Endodermal cell (in vitro differentiated cells): ENCODE measurements around the gene MRO. TPM values are rescaled to one million over a fixed set of nuclear protein-coding genes. Genes with fewer than 3 reads are reported as not detected.

Source experiments
- DNase-seq: peaks from one replicate; pipeline ENCODE4 v3.0.0-alpha.2; 2017
- H3K27ac ChIP-seq: 2 replicates; pipeline ENCODE4 v1.5.1; 2013; ENCODE audit warnings: mild to moderate bottlenecking, low read depth, low read length, moderate library complexity
- H3K27me3 ChIP-seq: 2 replicates; pipeline ENCODE4 v1.6.1; 2013; ENCODE audit warnings: mild to moderate bottlenecking, low read length, moderate library complexity; ENCODE audit not compliant: insufficient read depth, control insufficient read depth, poor library complexity, severe bottlenecking
- H3K36me3 ChIP-seq: 2 replicates; pipeline ENCODE4 v1.7.0; 2013; ENCODE audit warnings: mild to moderate bottlenecking, low read length, moderate library complexity; ENCODE audit not compliant: control insufficient read depth, insufficient read depth
- H3K4me1 ChIP-seq: one replicate; pipeline ENCODE4 v1.7.0; 2013; ENCODE audit warnings: low read length; ENCODE audit not compliant: control insufficient read depth, insufficient read depth
- H3K4me3 ChIP-seq: 2 replicates; pipeline ENCODE4 v1.5.1; 2013; ENCODE audit warnings: mild to moderate bottlenecking, low read length, moderate library complexity
- H3K9ac ChIP-seq: 2 replicates; pipeline ENCODE4 v1.6.1; 2013; ENCODE audit warnings: mild to moderate bottlenecking, low read length, moderate library complexity; ENCODE audit not compliant: poor library complexity, severe bottlenecking; ENCODE audit errors: extremely low read depth
- H3K9me3 ChIP-seq: 2 replicates; pipeline ENCODE4 v1.6.1; 2013; ENCODE audit warnings: mild to moderate bottlenecking, low read length, moderate library complexity; ENCODE audit not compliant: control insufficient read depth
- H3K27ac Mint-ChIP-seq: 2 replicates; pipeline ENCODE4 v1.8.0; 2020; ENCODE audit warnings: mixed read lengths
- H3K27me3 Mint-ChIP-seq: 2 replicates; pipeline ENCODE4 v1.8.0; 2021; ENCODE audit warnings: mild to moderate bottlenecking, mixed read lengths; ENCODE audit not compliant: insufficient read depth
- H3K36me3 Mint-ChIP-seq: 2 replicates; pipeline ENCODE4 v1.8.0; 2020; ENCODE audit warnings: low read depth, mixed read lengths
- H3K4me1 Mint-ChIP-seq: 2 replicates; pipeline ENCODE4 v1.8.0; 2020; ENCODE audit warnings: mixed read lengths
- H3K4me3 Mint-ChIP-seq: 2 replicates; pipeline ENCODE4 v1.8.0; 2020; ENCODE audit warnings: mild to moderate bottlenecking, moderate library complexity, mixed read lengths
- H3K9me3 Mint-ChIP-seq: 2 replicates; pipeline ENCODE4 v1.8.0; 2020; ENCODE audit warnings: mild to moderate bottlenecking, mixed read lengths
- WGBS, 2 experiments: methylation state at CpG; one replicate each; pipeline versions ENCODE4 v1.1.5 to v1.1.7; 2013; ENCODE audit warnings: missing lambda C conversion rate in 2 of 2, mixed read lengths in 1 of 2; ENCODE audit not compliant: insufficient coverage in 1 of 2, insufficient read length in 1 of 2; 5-methylcytosine and 5-hydroxymethylcytosine counted together
- total RNA-seq, 2 donors: library from RNA; stranded (reverse); fragmentation: NEBNext Ultra II Directional in 1 of 2; extraction: Animal tissue kit (Norgen Biotek cat#: 25700) in 1 of 2; gene quantifications; 2 replicates in 1 of 2; 3 replicates in 1 of 2; pipeline ENCODE4 v1.2.1, GENCODE V29; 2021
- TF ChIP-seq, protein P1 (sequence below): fragments of 200-600 bp; sonication (generic); conservative IDR thresholded peaks from 2 replicates; pipeline ENCODE4 v1.5.0; 2021; ENCODE audit warnings: antibody characterized with exemption, mild to moderate bottlenecking

The MRO gene
- total RNA-seq, 2 donors from 2014 or later: 0.35 to 0.55 TPM

DNA sequence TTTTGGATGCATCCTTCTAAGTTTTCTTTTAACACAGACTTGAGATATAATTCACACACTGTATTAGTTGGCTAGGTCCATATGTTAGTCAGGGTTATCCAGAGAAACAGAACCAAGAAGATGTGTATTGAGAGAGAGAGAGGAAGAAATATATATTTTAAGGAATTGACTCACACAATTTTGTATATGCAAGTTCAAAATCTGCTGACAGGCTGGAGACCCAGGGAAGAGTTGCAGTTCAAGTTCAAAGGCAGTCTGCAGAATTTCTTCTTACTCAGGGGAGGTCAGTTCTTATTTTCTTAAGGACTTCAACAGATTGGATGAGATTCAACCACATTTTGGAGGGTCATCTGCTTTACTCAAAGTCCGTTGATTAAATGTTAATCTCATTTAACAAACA lies 23.0 kb upstream of the MRO start:
- H3K4me1 Mint-ChIP-seq: peaks cover 9% of the 10 kb centered on the region
- no peaks in the 10 kb centered on the region for H3K27me3 ChIP-seq
- H3K36me3 Mint-ChIP-seq: no peaks in the 10 kb centered on the region
- no peaks in the 10 kb centered on the region for H3K27me3 Mint-ChIP-seq
- H3K9me3 Mint-ChIP-seq: no peaks in the 10 kb centered on the region
- H3K9ac ChIP-seq: no peak overlapping the region
- H3K4me1 ChIP-seq: peaks cover 4% of the 10 kb centered on the region
- no peaks in the 10 kb centered on the region for H3K36me3 ChIP-seq
- no peak overlapping the region for H3K27ac Mint-ChIP-seq
- H3K4me3 ChIP-seq: no peak overlapping the region
- H3K27ac ChIP-seq: no peak overlapping the region
- TF ChIP-seq, protein P1, sequence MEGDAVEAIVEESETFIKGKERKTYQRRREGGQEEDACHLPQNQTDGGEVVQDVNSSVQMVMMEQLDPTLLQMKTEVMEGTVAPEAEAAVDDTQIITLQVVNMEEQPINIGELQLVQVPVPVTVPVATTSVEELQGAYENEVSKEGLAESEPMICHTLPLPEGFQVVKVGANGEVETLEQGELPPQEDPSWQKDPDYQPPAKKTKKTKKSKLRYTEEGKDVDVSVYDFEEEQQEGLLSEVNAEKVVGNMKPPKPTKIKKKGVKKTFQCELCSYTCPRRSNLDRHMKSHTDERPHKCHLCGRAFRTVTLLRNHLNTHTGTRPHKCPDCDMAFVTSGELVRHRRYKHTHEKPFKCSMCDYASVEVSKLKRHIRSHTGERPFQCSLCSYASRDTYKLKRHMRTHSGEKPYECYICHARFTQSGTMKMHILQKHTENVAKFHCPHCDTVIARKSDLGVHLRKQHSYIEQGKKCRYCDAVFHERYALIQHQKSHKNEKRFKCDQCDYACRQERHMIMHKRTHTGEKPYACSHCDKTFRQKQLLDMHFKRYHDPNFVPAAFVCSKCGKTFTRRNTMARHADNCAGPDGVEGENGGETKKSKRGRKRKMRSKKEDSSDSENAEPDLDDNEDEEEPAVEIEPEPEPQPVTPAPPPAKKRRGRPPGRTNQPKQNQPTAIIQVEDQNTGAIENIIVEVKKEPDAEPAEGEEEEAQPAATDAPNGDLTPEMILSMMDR: no peak
- no peaks in the 10 kb centered on the region for H3K9me3 ChIP-seq
- H3K4me3 Mint-ChIP-seq: no peak overlapping the region
- DNase-seq: no peak
- 50 to 63% methylated on average over 1 of the region's 1 CpG for WGBS, 2 experiments

DNA sequence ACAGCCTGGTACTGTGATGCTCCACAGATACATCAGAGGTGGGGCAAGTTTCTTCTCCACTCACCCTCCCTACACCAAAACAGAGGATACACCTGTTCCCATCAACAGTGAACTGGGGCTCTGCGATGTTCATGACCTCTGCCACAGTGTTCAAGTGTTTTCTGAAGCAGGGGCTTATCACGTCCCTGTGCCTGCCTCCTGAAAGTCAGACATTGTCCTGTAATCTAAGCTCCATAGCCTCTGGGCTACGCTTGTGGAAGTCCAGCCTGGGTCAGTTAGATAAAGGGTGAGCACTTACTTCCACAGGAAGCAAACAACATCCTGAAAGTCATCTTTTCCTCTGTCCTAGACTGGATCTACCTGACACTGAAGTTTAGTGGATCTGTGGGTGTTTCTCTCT lies 20.2 kb upstream of the MRO start:
- no peak overlapping the region for H3K27ac Mint-ChIP-seq
- H3K27ac ChIP-seq: no peak overlapping the region

DNA sequence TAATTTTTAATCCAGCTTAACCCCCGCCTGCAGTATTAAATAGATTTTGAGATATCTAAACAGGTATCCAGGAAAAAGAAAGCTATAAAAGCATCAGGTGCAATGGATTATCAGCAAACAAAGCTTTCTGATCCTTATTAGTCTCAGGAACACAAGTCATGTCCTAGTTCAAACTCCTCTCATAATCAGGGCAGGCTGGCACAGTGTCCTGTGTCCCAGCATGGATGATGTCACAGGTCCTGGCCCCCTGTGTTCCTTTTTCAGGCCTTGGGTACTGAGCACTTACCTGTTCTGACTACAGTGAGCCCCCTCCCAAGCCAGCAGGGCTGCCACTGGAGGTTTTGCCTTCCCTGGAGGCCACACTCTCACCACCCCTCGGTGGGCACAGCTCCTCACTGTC lies 19.5 kb upstream of the MRO start:
- DNase-seq: no peak
- H3K27ac Mint-ChIP-seq: no peak overlapping the region
- no peak overlapping the region for H3K4me3 Mint-ChIP-seq
- no peaks in the 10 kb centered on the region for H3K27me3 ChIP-seq
- no peaks in the 10 kb centered on the region for H3K9me3 ChIP-seq
- no peaks in the 10 kb centered on the region for H3K36me3 Mint-ChIP-seq
- peaks cover 4% of the 10 kb centered on the region for H3K4me1 ChIP-seq
- 94 to 100% methylated on average over 2 of the region's 2 CpGs for WGBS, 2 experiments
- no peaks in the 10 kb centered on the region for H3K9me3 Mint-ChIP-seq
- no peaks in the 10 kb centered on the region for H3K27me3 Mint-ChIP-seq
- no peaks in the 10 kb centered on the region for H3K36me3 ChIP-seq
- no peak overlapping the region for H3K27ac ChIP-seq
- TF ChIP-seq, protein P1: no peak
- no peak overlapping the region for H3K9ac ChIP-seq
- H3K4me1 Mint-ChIP-seq: peaks cover 9% of the 10 kb centered on the region
- H3K4me3 ChIP-seq: no peak overlapping the region

More for the DNA sequence above, 20.2 kb upstream of the MRO start:
- H3K9ac ChIP-seq: no peak overlapping the region
- DNase-seq: no peak
- 88 to 100% methylated on average over 1 to 3 of the region's 3 CpGs for WGBS, 2 experiments
- no peak overlapping the region for H3K4me3 ChIP-seq
- peaks cover 9% of the 10 kb centered on the region for H3K4me1 Mint-ChIP-seq
- no peaks in the 10 kb centered on the region for H3K27me3 Mint-ChIP-seq
- no peaks in the 10 kb centered on the region for H3K9me3 ChIP-seq
- peaks cover 4% of the 10 kb centered on the region for H3K4me1 ChIP-seq
- no peak overlapping the region for H3K4me3 Mint-ChIP-seq
- no peaks in the 10 kb centered on the region for H3K27me3 ChIP-seq
- H3K36me3 Mint-ChIP-seq: no peaks in the 10 kb centered on the region
- TF ChIP-seq, protein P1: no peak
- H3K9me3 Mint-ChIP-seq: no peaks in the 10 kb centered on the region
- no peaks in the 10 kb centered on the region for H3K36me3 ChIP-seq
